B cell (primary cell): ENCODE measurements around the gene CCDC57. TPM values are rescaled to one million over a fixed set of nuclear protein-coding genes. Genes with fewer than 3 reads are reported as not detected.

Experiments
- ATAC-seq: fragments of 200-7000 bp; cut with Tn5 transposase; one replicate; pipeline ENCODE4 v1.10.0; 2021; ENCODE audit warnings: low read depth, mild to moderate bottlenecking, moderate number of reproducible peaks, moderate library complexity
- CTCF ChIA-PET: fragments of 350-600 bp; sonication (Branson Sonifier 250); formaldehyde crosslinking; loops from one replicate; lab custom pipeline; 2021; ENCODE audit warnings: antibody characterized with exemption, inconsistent platforms; lab: Charles Lee
- POLR2A ChIA-PET: fragments of 350-600 bp; sonication (Branson Sonifier 250); formaldehyde crosslinking; loops from one replicate; lab custom pipeline; 2021; ENCODE audit warnings: antibody characterized with exemption; lab: Charles Lee
- DNase-seq: peaks from one replicate; pipeline ENCODE4 v3.0.0; 2013
- H2AFZ ChIP-seq: 2 replicates; pipeline ENCODE4 v1.6.1; 2012; ENCODE audit warnings: mild to moderate bottlenecking, low read depth, low read length; ENCODE audit not compliant: insufficient read depth, poor library complexity, severe bottlenecking
- H3K27ac ChIP-seq, 2 donors: 1 replicate in 1 of 2; 2 replicates in 1 of 2; pipeline ENCODE4 v1.5.1; 2012 to 2013; ENCODE audit warnings: low read length in 2 of 2, mild to moderate bottlenecking in 2 of 2, moderate library complexity in 1 of 2
- H3K27me3 ChIP-seq, 4 experiments: fragments of 200-600 bp in 1 of 4; sonication (generic) in 1 of 4; replicated peaks in 1 of 4; 1 replicate in 2 of 4; 2 replicates in 2 of 4; pipeline versions ENCODE4 v1.6.1 to v1.7.0; 2013 to 2016; ENCODE audit warnings: low read length in 3 of 4, mild to moderate bottlenecking in 2 of 4, mixed read lengths in 1 of 4, moderate library complexity in 1 of 4; ENCODE audit not compliant: insufficient read depth in 4 of 4, control insufficient read depth in 3 of 4; ENCODE audit errors: control extremely low read depth in 1 of 4
- H3K36me3 ChIP-seq, 2 experiments: replicated peaks in 1 of 2; 1 replicate in 1 of 2; 2 replicates in 1 of 2; pipeline versions ENCODE4 v1.6.1 to v1.7.1; 2013; ENCODE audit warnings: low read length in 1 of 2; ENCODE audit not compliant: insufficient read depth in 2 of 2, control insufficient read depth in 1 of 2; ENCODE audit errors: control extremely low read depth in 1 of 2, extremely low read depth in 1 of 2
- H3K4me1 ChIP-seq, 2 donors: fragments of 200-600 bp in 1 of 2; sonication (generic) in 1 of 2; 1 replicate in 1 of 2; 2 replicates in 1 of 2; pipeline versions ENCODE4 v1.5.1 to v1.6.1; 2013 to 2017; ENCODE audit warnings: low read length in 2 of 2; ENCODE audit not compliant: control insufficient read depth in 2 of 2, insufficient read depth in 2 of 2
- H3K4me2 ChIP-seq: replicated peaks from 2 replicates; pipeline ENCODE3; 2012; ENCODE audit warnings: mild to moderate bottlenecking, low read depth, low read length; ENCODE audit not compliant: poor library complexity, severe bottlenecking
- H3K4me3 ChIP-seq, 5 experiments: fragments of 200-600 bp in 1 of 5; sonication (generic) in 1 of 5; 1 replicate in 3 of 5; 2 replicates in 2 of 5; pipeline versions ENCODE4 v1.5.1 to v1.7.0; 2011 to 2016; ENCODE audit warnings: low read length in 4 of 5, mild to moderate bottlenecking in 4 of 5, low read depth in 2 of 5, control low read depth in 1 of 5, moderate library complexity in 1 of 5; ENCODE audit not compliant: insufficient read depth in 1 of 5; ENCODE audit errors: control extremely low read depth in 1 of 5, extremely low read depth in 1 of 5
- H3K79me2 ChIP-seq: fragments of 200-600 bp; sonication (generic); one replicate; pipeline ENCODE4 v1.6.0; 2016; ENCODE audit warnings: low read length; ENCODE audit not compliant: control insufficient read depth, insufficient read depth
- H3K9ac ChIP-seq: fragments of 200-600 bp; sonication (generic); 2 replicates; pipeline ENCODE4 v1.6.1; 2017; ENCODE audit warnings: mild to moderate bottlenecking, low read length, moderate library complexity
- H3K9me3 ChIP-seq, 3 donors: one replicate each; pipeline versions ENCODE4 v1.6.1 to v1.7.1; 2013; ENCODE audit warnings: low read length in 2 of 3; ENCODE audit not compliant: control insufficient read depth in 2 of 3, insufficient read depth in 1 of 3; ENCODE audit errors: control extremely low read depth in 1 of 3
- H4K20me1 ChIP-seq: 2 replicates; pipeline ENCODE4 v1.6.0; 2012; ENCODE audit warnings: mild to moderate bottlenecking, low read length; ENCODE audit not compliant: insufficient read depth, control insufficient read depth, poor library complexity, severe bottlenecking
- H3K27ac Mint-ChIP-seq: one replicate; pipeline ENCODE4 v1.8.0; 2021; ENCODE audit warnings: mixed read lengths
- H3K27me3 Mint-ChIP-seq: one replicate; pipeline ENCODE4 v1.8.0; 2021; ENCODE audit warnings: mixed read lengths
- H3K4me1 Mint-ChIP-seq: one replicate; pipeline ENCODE4 v1.8.0; 2021; ENCODE audit warnings: mixed read lengths
- H3K4me3 Mint-ChIP-seq: one replicate; pipeline ENCODE4 v1.8.0; 2021; ENCODE audit warnings: mixed read lengths
- H3K9me3 Mint-ChIP-seq: one replicate; pipeline ENCODE4 v1.8.0; 2022; ENCODE audit warnings: mixed read lengths; ENCODE audit not compliant: insufficient read depth
- EZH2 ChIP-seq: IDR thresholded peaks from 2 replicates; pipeline ENCODE4 v1.6.1; 2012; ENCODE audit warnings: borderline replicate concordance, low read depth, mild to moderate bottlenecking, moderate library complexity, low read length; ENCODE audit not compliant: insufficient read depth, poor library complexity, severe bottlenecking
- WGBS: methylation state at CpG from one replicate; pipeline ENCODE4 v1.1.5; 2013; ENCODE audit warnings: missing lambda C conversion rate; ENCODE audit not compliant: insufficient coverage; 5-methylcytosine and 5-hydroxymethylcytosine counted together
- intact Hi-C: fragments of 100-400 bp; cut with micrococcal nuclease; formaldehyde crosslinking; loops from one replicate; pipeline ENCODE4 v1.10.0; 2022
- polyA plus RNA-seq: library from polyadenylated mRNA; depleted of rRNA; stranded (reverse); fragments of >200 nt; gene quantifications from 2 replicates; pipeline ENCODE4 v1.2.3, GENCODE V29; 2012
- total RNA-seq, 2 donors: library from RNA; stranded (reverse); fragments of 120-200 nt in 1 of 2; gene quantifications; 1 replicate in 1 of 2; 2 replicates in 1 of 2; pipeline versions ENCODE4 v1.2.3 to v1.2.4, GENCODE V29; 2013 to 2022
- TF ChIP-seq, protein P1 (sequence below): fragments of 200-600 bp; IDR thresholded peaks from one replicate; pipeline ENCODE4 v1.8.0; 2022; ENCODE audit warnings: antibody characterized with exemption, mild to moderate bottlenecking

The CCDC57 gene
- total and polyA plus RNA-seq, 2 donors (not counting 1 experiment from before 2014, with no cell fraction given), result 49.7 to 67.2 TPM

DNA sequence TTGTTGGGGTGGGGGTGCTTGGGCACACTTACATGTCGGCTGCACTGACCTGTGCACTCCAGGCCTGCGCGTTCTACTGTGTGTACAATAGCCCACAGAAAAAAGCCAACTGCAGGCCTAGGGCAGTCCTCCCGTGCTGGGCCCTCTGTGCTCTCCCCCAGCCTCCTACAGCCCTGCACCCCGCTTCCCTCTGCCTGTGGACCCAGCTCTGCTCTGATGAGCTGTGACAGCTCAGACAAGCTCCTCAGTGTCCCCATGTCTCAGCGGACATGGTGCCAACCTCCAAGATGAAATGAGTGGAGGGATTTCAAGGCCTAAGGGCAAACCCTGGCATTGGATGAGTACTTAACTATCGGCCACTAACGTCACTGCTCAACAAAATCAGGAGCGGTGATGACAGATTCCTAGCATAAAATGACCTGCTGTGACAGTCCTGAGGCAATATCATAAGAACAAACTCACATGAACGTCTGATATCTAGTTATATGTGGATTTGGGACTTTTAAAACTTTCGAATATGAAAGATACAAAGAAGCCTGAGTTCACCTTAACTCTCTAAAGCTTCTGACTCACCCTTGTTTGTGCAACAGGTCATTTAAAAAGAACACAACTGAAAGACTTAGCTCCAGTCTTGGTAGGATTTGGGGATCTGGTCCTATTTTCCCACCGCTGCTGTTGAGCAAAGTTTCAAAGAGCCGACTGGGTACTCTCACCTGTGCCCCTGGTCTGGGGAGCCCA, 34.7 kb downstream of the CCDC57 start:
- no peaks in the 10 kb centered on the region for H4K20me1 ChIP-seq
- no peak overlapping the region for H3K27ac ChIP-seq
- H2AFZ ChIP-seq, result no peak overlapping the region
- CTCF ChIA-PET, result interaction anchor here (1.6 kb wide), 1 partner anchor 29 kb away, joined by 5 read pairs; no protein-coding TSS in a partner anchor
- H3K9ac ChIP-seq, result no peak overlapping the region
- H3K4me2 ChIP-seq, result no peak overlapping the region
- Mint-ChIP-seq H3K4me1 (no peaks in the 10 kb centered on the region), H3K27me3 (no peaks in the 10 kb centered on the region), H3K4me3 (no peak overlapping the region), H3K9me3 (no peaks in the 10 kb centered on the region), H3K27ac (no peak overlapping the region)
- ATAC-seq (no peak), DNase-seq (no peak)
- H3K9me3 ChIP-seq, result no peaks in the 10 kb centered on the region
- no peak overlapping the region for H3K4me3 ChIP-seq
- peaks cover 0 to 1% of the 10 kb centered on the region in 2 experiments for H3K36me3 ChIP-seq
- no peaks in the 10 kb centered on the region for H3K4me1 ChIP-seq
- no peaks in the 10 kb centered on the region for H3K27me3 ChIP-seq
- 98% methylated on average over 7 of the region's 13 CpGs for WGBS
- TF ChIP-seq, protein P1, sequence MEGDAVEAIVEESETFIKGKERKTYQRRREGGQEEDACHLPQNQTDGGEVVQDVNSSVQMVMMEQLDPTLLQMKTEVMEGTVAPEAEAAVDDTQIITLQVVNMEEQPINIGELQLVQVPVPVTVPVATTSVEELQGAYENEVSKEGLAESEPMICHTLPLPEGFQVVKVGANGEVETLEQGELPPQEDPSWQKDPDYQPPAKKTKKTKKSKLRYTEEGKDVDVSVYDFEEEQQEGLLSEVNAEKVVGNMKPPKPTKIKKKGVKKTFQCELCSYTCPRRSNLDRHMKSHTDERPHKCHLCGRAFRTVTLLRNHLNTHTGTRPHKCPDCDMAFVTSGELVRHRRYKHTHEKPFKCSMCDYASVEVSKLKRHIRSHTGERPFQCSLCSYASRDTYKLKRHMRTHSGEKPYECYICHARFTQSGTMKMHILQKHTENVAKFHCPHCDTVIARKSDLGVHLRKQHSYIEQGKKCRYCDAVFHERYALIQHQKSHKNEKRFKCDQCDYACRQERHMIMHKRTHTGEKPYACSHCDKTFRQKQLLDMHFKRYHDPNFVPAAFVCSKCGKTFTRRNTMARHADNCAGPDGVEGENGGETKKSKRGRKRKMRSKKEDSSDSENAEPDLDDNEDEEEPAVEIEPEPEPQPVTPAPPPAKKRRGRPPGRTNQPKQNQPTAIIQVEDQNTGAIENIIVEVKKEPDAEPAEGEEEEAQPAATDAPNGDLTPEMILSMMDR, result no peak
- no peak for TF ChIP-seq EZH2
- no peaks in the 10 kb centered on the region for H3K79me2 ChIP-seq
- POLR2A ChIA-PET, result no interaction called here
- intact Hi-C loops, result no loop called here

DNA sequence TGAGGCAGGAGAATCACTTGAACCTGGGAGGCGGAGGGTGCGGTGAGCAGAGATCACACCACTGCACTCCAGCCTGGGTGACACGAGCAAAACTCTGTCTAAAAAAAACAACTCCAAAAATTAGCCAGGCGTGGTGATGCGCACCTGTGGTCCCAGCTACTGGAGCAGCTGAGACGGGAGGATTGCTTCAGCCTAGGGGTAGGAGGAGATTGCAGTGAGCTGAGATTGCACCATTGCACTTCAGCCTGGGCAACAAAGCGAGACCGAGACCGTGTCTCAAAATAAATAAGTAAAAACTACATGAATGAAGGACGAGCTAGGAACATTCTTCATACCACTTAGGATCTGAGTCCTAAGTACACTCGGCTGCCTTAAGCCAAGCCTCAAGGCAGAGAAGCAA, 35.4 kb downstream of the CCDC57 start:
- H3K27me3 ChIP-seq, result no peaks in the 10 kb centered on the region
- intact Hi-C loops, result no loop called here
- WGBS, result 95% methylated on average over 4 of the region's 11 CpGs
- no peak overlapping the region for H3K4me2 ChIP-seq
- H3K9me3 Mint-ChIP-seq, result no peaks in the 10 kb centered on the region
- H3K4me3 Mint-ChIP-seq, result no peak overlapping the region
- no peak overlapping the region for H3K27ac ChIP-seq
- H3K9ac ChIP-seq, result no peak overlapping the region
- no peaks in the 10 kb centered on the region for H3K36me3 ChIP-seq
- H3K4me1 Mint-ChIP-seq, result no peaks in the 10 kb centered on the region
- no peaks in the 10 kb centered on the region for H3K9me3 ChIP-seq
- ChIA-PET POLR2A (no interaction called here), CTCF (no interaction called here)
- no peak for DNase-seq
- no peak overlapping the region for H2AFZ ChIP-seq
- H3K4me1 ChIP-seq, result no peaks in the 10 kb centered on the region
- TF ChIP-seq, protein P1, result no peak
- TF ChIP-seq EZH2, result no peak
- ATAC-seq, result no peak
- H4K20me1 ChIP-seq, result no peaks in the 10 kb centered on the region
- no peaks in the 10 kb centered on the region for H3K79me2 ChIP-seq
- H3K27me3 Mint-ChIP-seq, result no peaks in the 10 kb centered on the region
- H3K4me3 ChIP-seq, result no peak overlapping the region
- H3K27ac Mint-ChIP-seq, result no peak overlapping the region
